Measurements from ENCODE around the gene GLRA1.

Gene GLRA1

DNA sequence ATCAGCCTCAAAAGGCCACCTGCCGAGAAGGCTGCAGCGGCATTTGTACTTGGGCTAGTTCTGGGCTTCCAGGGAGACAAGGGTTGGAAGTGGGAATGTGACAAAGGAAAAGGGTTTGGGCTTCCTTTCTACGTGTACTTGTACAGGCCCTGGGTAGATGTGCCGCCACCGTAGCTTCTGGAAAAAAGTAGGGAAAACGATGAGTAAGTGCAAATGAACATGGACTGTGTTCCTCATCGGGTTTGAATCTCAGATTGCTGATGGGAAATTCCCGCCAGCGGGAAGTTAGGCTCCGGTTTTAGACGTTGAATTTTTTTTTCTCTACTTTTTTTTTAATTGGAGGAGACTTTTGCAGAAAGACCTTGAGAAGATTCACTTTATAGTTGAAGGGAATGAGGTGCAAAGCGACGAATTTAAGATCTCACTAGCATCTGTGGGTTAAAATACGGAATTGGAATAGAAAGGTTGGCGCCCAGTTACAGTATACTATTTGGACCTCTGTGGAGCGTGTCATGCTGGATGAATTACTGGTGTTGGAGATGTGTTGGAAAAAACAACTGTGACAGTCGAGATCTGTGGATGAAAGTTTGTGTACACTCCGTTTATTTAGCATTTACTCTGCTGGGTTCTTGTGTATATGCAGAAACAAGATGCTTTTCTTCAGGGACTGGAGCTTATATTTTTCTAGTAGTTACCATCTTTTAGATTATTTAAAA, 151.6 kb downstream of the GLRA1 start:
- DNase-seq (ENCODE audit: low spot score) = no peak

Measured in activated CD4-positive, alpha-beta T cell treated with anti-CD3 and anti-CD28 coated beads, Interleukin-2, Interleukin-4, amounts not matched to agents 100 ng/mL and 50 ng/mL, durations not matched to agents 16 hours and 8 hours (primary cell).